D721Med (cell line): ENCODE measurements around the gene MICAL3.
"Not testable (repeated sequence)": the region's sequence is repeated elsewhere in the genome, so short reads cannot be mapped to it uniquely, and the experiment has no call there.

Experiments
- DNase-seq: peaks from one replicate; pipeline ENCODE4 v3.0.0; 2011; ENCODE audit warnings: low spot score; ENCODE audit not compliant: insufficient read length
- FAIRE-seq: peaks from 2 replicates; lab custom pipeline; 2011; peaks lifted over from hg19 to GRCh38; lab: Jason Lieb, UNC
- TF ChIP-seq, protein P1 (sequence below): IDR thresholded peaks from 2 replicates; pipeline ENCODE4 v1.5.1; 2012; ENCODE audit warnings: mild to moderate bottlenecking, control low read depth; ENCODE audit not compliant: insufficient read depth; ENCODE audit errors: missing control alignments

The MICAL3 gene

DNA sequence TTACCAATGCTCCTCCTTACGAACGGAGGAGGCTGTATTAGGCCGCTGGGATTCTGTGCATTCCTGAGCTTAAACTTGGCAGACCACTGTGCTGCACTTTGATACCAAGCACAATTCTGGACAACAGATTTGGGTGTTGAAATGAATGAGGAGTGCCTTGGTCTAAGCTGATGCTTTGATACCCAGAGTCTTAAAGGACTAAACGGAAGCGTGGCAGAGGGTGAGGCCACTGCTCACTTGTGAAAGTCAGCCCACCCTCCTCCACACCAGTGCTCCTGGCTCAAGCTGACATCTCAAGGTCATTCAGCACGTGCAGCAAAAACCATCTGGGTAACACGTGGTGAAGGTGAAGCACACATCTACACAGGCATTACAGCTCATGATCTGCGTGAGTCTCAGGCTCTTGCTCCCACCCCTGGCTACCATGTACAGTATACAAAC lies 85.9 kb downstream of the MICAL3 start:
- DNase-seq (no peak), FAIRE-seq (no peak)
- TF ChIP-seq, protein P1, sequence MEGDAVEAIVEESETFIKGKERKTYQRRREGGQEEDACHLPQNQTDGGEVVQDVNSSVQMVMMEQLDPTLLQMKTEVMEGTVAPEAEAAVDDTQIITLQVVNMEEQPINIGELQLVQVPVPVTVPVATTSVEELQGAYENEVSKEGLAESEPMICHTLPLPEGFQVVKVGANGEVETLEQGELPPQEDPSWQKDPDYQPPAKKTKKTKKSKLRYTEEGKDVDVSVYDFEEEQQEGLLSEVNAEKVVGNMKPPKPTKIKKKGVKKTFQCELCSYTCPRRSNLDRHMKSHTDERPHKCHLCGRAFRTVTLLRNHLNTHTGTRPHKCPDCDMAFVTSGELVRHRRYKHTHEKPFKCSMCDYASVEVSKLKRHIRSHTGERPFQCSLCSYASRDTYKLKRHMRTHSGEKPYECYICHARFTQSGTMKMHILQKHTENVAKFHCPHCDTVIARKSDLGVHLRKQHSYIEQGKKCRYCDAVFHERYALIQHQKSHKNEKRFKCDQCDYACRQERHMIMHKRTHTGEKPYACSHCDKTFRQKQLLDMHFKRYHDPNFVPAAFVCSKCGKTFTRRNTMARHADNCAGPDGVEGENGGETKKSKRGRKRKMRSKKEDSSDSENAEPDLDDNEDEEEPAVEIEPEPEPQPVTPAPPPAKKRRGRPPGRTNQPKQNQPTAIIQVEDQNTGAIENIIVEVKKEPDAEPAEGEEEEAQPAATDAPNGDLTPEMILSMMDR = no peak

DNA sequence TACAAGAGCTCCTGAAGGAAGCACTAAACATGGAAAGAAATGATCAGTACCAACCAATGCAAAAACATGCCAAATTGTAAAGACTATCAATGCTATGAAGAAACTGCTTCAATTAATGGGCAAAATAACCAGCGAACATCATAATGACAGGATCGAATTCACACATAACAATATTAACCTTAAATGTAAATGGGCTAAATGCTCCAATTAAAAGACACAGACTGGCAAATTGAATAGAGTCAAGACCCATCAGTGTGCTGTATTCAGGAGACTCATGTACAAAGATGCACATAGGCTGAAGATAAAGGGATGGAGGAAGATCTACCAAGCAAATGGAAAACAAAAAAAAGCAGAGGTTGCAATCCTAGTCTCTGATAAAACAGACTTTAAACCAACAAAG lies 91.9 kb downstream of the MICAL3 start:
- not testable (repeated sequence) for FAIRE-seq, DNase-seq

DNA sequence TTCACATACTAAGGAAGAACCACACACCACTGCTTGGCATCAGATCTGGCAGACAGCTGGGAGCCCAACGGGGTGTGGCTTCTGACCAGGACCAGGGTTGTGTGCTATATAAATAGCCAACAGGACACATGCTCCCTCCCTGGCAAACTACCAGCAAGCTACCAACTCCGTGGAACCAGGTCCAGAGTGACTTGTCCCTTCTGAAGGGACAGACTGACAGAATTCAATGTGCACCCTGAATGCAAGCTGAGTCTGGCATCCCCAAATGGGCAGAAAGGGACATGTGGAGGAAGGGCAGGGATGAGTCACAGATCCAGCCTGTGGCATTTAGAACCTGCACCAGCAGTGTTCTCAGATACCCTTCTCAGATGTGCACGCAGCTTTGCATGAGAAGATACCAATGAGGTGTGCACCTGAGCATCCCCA lies 92.9 kb downstream of the MICAL3 start:
- FAIRE-seq (no peak), DNase-seq (no peak)
- TF ChIP-seq, protein P1 = no peak

DNA sequence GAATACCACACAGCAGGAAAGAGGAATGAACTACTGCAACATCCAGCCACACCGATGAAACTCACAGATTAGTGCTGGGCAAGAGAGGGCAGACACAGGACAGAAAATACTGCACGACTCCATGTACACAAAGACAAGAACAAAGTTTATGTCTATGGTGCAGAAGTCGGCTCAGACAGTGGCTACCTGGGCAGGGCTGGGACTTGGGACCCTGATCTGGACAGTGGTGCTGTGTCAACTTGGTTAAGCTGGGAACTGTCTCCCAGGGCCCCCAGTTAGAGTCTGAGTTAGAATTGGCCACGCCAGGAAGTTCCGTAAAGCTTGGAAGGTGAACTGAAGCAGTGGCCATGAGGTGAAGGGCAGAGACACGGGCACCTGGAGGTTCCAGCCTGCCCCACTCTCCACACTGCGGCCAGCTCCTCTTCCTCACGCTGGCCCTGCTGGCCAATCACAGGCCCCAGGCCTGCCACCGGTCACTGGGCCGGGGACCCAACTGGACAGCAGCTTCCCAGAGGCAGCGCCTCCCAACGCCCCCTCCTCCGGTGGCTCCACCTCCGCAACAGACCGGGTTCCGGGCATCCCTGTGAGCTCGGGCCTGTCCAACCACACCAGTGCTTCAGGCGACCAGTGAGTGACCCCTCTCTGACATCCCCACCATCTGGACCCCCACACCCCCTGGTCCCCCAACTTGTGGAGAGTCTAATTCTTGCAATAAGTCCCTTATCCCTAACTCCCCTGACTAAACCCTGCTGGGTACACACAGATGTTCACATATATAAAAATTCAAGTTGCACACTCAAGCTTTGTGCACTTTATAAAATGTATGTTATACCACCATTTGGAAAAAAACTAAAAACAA lies 93.7 kb downstream of the MICAL3 start:
- FAIRE-seq (no peak), DNase-seq (no peak)
- TF ChIP-seq, protein P1 = no peak

DNA sequence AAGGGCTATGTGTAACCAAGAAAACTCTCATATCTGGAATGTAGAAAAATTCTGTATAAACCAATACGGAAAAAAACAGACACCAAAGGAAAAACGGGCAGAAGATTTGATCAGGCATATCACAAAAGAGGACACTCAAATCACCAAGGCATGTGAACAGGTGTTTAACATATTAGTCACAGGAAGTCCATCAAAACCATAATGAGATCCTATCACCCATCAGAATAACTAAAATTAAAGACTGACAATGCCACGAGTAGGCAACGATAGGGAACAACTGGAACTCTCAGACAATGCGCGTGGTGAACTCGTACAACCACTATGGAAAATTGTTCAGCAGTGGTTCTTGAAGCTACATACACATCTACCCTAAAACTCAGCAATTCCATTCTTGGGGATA lies 94.5 kb downstream of the MICAL3 start:
- no peak for DNase-seq
- TF ChIP-seq, protein P1 = no peak
- FAIRE-seq = no peak

DNA sequence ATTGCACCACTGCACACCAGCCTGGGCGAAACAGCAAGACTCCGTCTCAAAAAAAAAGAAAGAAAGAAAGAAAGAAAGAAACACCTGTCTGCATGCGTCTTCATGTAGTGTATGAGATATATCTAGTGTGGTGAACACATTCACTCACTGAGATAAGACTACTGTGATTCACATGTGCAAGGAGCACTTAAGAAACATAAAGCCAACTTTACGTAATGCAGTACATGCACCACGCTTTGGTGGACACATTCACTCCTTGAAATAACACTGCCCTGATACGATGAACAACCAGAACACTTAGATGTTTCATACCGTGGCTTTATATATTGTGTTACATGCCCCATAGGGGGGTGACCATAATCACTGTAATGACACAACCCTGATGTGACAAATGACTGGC lies 96.0 kb downstream of the MICAL3 start:
- FAIRE-seq = no peak
- TF ChIP-seq, protein P1 = no peak
- DNase-seq = no peak

DNA sequence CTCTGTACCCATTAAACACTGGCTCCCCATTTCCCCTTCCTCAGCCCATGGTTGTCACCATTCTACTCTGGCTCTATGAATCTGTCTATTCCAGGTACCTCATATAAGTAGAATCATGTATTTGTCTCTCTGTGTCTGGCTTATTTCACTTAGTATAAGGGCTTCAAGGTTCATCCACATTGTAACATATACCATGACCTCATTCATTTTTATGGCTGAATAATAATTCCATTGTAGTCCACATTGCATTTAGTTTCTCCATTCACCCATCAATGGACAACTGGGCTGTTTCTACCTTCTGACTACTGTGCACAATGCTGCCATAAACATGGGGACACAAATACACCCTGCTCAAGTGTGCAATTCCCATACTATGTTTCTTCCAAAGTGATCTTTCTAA lies 97.3 kb downstream of the MICAL3 start:
- DNase-seq (no peak), FAIRE-seq (no peak)
- TF ChIP-seq, protein P1 = no peak
